ENCODE measurements around the gene ARMC5. TPM values are rescaled to one million over a fixed set of nuclear protein-coding genes. Genes with fewer than 3 reads are reported as not detected.
A peak's percentile ranks its signal among the peaks of the same experiment; 100 is the strongest.

The ARMC5 gene
- total and polyA plus RNA-seq, 9 of the 15 experiments (the other 6 are each of a cell fraction or from before 2014, with no cell fraction given) = 0.11 to 13.5 (median 2.1) TPM

GRCh38 chr16:31458844-31459686 lies at the start of gene ARMC5 (continued):
- TF ChIP-seq TRIM25 (IDR thresholded peaks at IDR 0.05; ENCODE audit: borderline replicate concordance) (no peak), ZNF133 (CRISPR knock-in tag; IDR thresholded peaks at IDR 0.05) (0 out of 2 replicates have a peak, but pooled peaks have one; percentile 51), TCF3 (CRISPR knock-in tag; IDR thresholded peaks at IDR 0.05) (peak; percentile 36), HDAC6 (IDR thresholded peaks at IDR 0.05; ENCODE audit: low read depth, low read length) (no peak), CBX8 (IDR thresholded peaks at IDR 0.05; ENCODE audit: borderline replicate concordance, extremely low read depth, low read depth, low read length, poor library complexity, severe bottlenecking) (no peak), TARDBP (IDR thresholded peaks at IDR 0.05) (peak; percentile 52; the same call in 1 of the 2 replicates), STAG1 (CRISPR knock-in tag; IDR thresholded peaks at IDR 0.05; ENCODE audit: borderline replicate concordance) (no peak; the same call in 1 of the 2 replicates), ZNF263 (CRISPR knock-in tag; IDR thresholded peaks at IDR 0.05; ENCODE audit: borderline replicate concordance) (no peak; the same call in 1 of the 2 replicates), FOXP1 (CRISPR knock-in tag; IDR thresholded peaks at IDR 0.05) (no peak; the same call in 1 of the 2 replicates), ZNF444 (CRISPR knock-in tag; IDR thresholded peaks at IDR 0.05) (no peak), ZNF764 (CRISPR knock-in tag; IDR thresholded peaks at IDR 0.05; ENCODE audit: low read depth) (0 out of 2 replicates have a peak, but pooled peaks have one; percentile 21), ZBTB26 (CRISPR knock-in tag; IDR thresholded peaks at IDR 0.05) (peak; percentile 77; the same call in 1 of the 2 replicates), ZFP30 (CRISPR knock-in tag; IDR thresholded peaks at IDR 0.05; ENCODE audit: borderline replicate concordance) (no peak), RB1 (IDR thresholded peaks at IDR 0.05; ENCODE audit: low read depth) (peak; percentile 78)
- TF ChIP-seq, protein P1, sequence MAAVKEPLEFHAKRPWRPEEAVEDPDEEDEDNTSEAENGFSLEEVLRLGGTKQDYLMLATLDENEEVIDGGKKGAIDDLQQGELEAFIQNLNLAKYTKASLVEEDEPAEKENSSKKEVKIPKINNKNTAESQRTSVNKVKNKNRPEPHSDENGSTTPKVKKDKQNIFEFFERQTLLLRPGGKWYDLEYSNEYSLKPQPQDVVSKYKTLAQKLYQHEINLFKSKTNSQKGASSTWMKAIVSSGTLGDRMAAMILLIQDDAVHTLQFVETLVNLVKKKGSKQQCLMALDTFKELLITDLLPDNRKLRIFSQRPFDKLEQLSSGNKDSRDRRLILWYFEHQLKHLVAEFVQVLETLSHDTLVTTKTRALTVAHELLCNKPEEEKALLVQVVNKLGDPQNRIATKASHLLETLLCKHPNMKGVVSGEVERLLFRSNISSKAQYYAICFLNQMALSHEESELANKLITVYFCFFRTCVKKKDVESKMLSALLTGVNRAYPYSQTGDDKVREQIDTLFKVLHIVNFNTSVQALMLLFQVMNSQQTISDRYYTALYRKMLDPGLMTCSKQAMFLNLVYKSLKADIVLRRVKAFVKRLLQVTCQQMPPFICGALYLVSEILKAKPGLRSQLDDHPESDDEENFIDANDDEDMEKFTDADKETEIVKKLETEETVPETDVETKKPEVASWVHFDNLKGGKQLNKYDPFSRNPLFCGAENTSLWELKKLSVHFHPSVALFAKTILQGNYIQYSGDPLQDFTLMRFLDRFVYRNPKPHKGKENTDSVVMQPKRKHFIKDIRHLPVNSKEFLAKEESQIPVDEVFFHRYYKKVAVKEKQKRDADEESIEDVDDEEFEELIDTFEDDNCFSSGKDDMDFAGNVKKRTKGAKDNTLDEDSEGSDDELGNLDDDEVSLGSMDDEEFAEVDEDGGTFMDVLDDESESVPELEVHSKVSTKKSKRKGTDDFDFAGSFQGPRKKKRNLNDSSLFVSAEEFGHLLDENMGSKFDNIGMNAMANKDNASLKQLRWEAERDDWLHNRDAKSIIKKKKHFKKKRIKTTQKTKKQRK (IDR thresholded peaks at IDR 0.05; ENCODE audit: borderline replicate concordance, low read depth, low read length) = no peak
- TF ChIP-seq, protein P2, sequence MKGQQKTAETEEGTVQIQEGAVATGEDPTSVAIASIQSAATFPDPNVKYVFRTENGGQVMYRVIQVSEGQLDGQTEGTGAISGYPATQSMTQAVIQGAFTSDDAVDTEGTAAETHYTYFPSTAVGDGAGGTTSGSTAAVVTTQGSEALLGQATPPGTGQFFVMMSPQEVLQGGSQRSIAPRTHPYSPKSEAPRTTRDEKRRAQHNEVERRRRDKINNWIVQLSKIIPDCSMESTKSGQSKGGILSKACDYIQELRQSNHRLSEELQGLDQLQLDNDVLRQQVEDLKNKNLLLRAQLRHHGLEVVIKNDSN (CRISPR knock-in tag; IDR thresholded peaks at IDR 0.05) = no peak
